HG03558 (cell line): ENCODE measurements around the gene ZFPM1.
"Not testable (repeated sequence)": the region's sequence is repeated elsewhere in the genome, so short reads cannot be mapped to it uniquely, and the experiment has no call there.

Experiments used
- ATAC-seq: cut with Tn5 transposase; IDR thresholded peaks from one replicate; pipeline ENCODE4 v1.9.1; 2021; ENCODE audit warnings: moderate number of reproducible peaks; ENCODE audit not compliant: unreplicated experiment; ENCODE audit errors: extremely low read depth

The ZFPM1 gene

GRCh38 chr16:88509749-88510069 is 56.6 kb downstream of the ZFPM1 start:
- no peak for ATAC-seq

GRCh38 chr16:88510091-88510994 is 57.3 kb downstream of the ZFPM1 start:
- ATAC-seq: no peak

GRCh38 chr16:88511060-88511459 is 58.0 kb downstream of the ZFPM1 start:
- ATAC-seq: no peak

GRCh38 chr16:88511906-88512305 is 58.8 kb downstream of the ZFPM1 start:
- ATAC-seq: no peak

GRCh38 chr16:88512728-88513696 is 59.9 kb downstream of the ZFPM1 start:
- ATAC-seq: no peak

GRCh38 chr16:88514070-88514469 is 61.0 kb downstream of the ZFPM1 start:
- no peak for ATAC-seq

- no peak for ATAC-seq
Observed at GRCh38 chr16:88514526-88515232, 61.6 kb downstream of the ZFPM1 start.

- no peak for ATAC-seq
Observed at GRCh38 chr16:88515371-88515770, 62.3 kb downstream of the ZFPM1 start.

- no peak for ATAC-seq
Observed at GRCh38 chr16:88515925-88516594, 63.0 kb downstream of the ZFPM1 start.

GRCh38 chr16:88516601-88517061 is 63.6 kb downstream of the ZFPM1 start:
- no peak for ATAC-seq

- not testable (repeated sequence) for ATAC-seq
Observed at GRCh38 chr16:88517208-88517774, 64.2 kb downstream of the ZFPM1 start.

GRCh38 chr16:88518411-88519111 is 65.5 kb downstream of the ZFPM1 start:
- not testable (repeated sequence) for ATAC-seq

- ATAC-seq: no peak
Observed at GRCh38 chr16:88519240-88519639, 66.2 kb downstream of the ZFPM1 start.

- no peak for ATAC-seq
Observed at GRCh38 chr16:88519938-88520653, 67.0 kb downstream of the ZFPM1 start.

GRCh38 chr16:88521674-88522073 is 68.6 kb downstream of the ZFPM1 start:
- no peak for ATAC-seq

GRCh38 chr16:88522276-88522949 is 69.3 kb downstream of the ZFPM1 start:
- no peak for ATAC-seq

- no peak for ATAC-seq
Observed at GRCh38 chr16:88523309-88524161, 70.5 kb downstream of the ZFPM1 start.
